Nucleus accumbens (tissue), 56 donors: ENCODE results near the gene CLEC14A.

Source experiments
- DNase-seq, 56 donors: peaks; one replicate each; lab custom pipeline; 2025; lab: John Stamatoyannopoulos, UW

Gene CLEC14A

GRCh38 chr14:38250331-38250730 is 5.6 kb downstream of the CLEC14A start:
- DNase-seq = no peak

GRCh38 chr14:38248321-38249028 is 7.4 kb downstream of the CLEC14A start:
- no peak for DNase-seq

GRCh38 chr14:38243696-38244240 is 12.1 kb downstream of the CLEC14A start:
- no peak for DNase-seq

GRCh38 chr14:38238878-38239277 is 17.0 kb downstream of the CLEC14A start:
- DNase-seq = no peak

- DNase-seq = no peak
Measured at GRCh38 chr14:38238332-38238731, 17.6 kb downstream of the CLEC14A start.

GRCh38 chr14:38233218-38233617 is 22.7 kb downstream of the CLEC14A start:
- no peak for DNase-seq

- DNase-seq = no peak
Measured at GRCh38 chr14:38226366-38226765, 29.5 kb downstream of the CLEC14A start.

GRCh38 chr14:38225946-38226345 is 29.9 kb downstream of the CLEC14A start:
- no peak for DNase-seq

- DNase-seq = no peak
Measured at GRCh38 chr14:38224338-38224737, 31.6 kb downstream of the CLEC14A start.

GRCh38 chr14:38221077-38221476 is 34.8 kb downstream of the CLEC14A start:
- no peak for DNase-seq

GRCh38 chr14:38217553-38217952 is 38.3 kb downstream of the CLEC14A start:
- DNase-seq = no peak

GRCh38 chr14:38213001-38213400 is 42.9 kb downstream of the CLEC14A start:
- no peak for DNase-seq

GRCh38 chr14:38212111-38212510 is 43.8 kb downstream of the CLEC14A start:
- DNase-seq = no peak

- DNase-seq = peak in 1 of 56 donors; percentile 0
Measured at GRCh38 chr14:38211255-38211735, 44.6 kb downstream of the CLEC14A start.

- peak in 1 of 56 donors; percentile 1 for DNase-seq
Measured at GRCh38 chr14:38210587-38211216, 45.2 kb downstream of the CLEC14A start.

GRCh38 chr14:38209572-38210557 is 46.0 kb downstream of the CLEC14A start:
- no peak for DNase-seq

GRCh38 chr14:38208618-38209562 is 47.0 kb downstream of the CLEC14A start:
- DNase-seq = peak in 12 of 56 donors; percentile 7 to 72 (median 20)

- peak in 4 of 56 donors; percentile 14 to 41 (median 38) for DNase-seq
Measured at GRCh38 chr14:38207736-38208617, 47.9 kb downstream of the CLEC14A start, which contains the start of gene SSTR1. Gene SSTR1 (plus strand): TSS chr14:38207904. CDS start chr14:38209390, 1,486 bp downstream.
